H7 (cell line): ENCODE measurements around the gene TMEM168. TPM values are rescaled to one million over a fixed set of nuclear protein-coding genes. Genes with fewer than 3 reads are reported as not detected.
A peak's percentile ranks its signal among the peaks of the same experiment; 100 is the strongest.
"Not testable (repeated sequence)": the region's sequence is repeated elsewhere in the genome, so short reads cannot be mapped to it uniquely, and the experiment has no call there.

Experiments
- DNase-seq: peaks from one replicate; pipeline ENCODE4 v3.0.0; 2012
- H3K27me3 ChIP-seq: 2 replicates; pipeline ENCODE4 v1.6.0; 2011; ENCODE audit warnings: mild to moderate bottlenecking, low read length; ENCODE audit not compliant: control insufficient read depth, insufficient read depth
- H3K36me3 ChIP-seq: replicated peaks from 2 replicates; pipeline ENCODE4 v1.5.1; 2011; ENCODE audit warnings: low read length; ENCODE audit not compliant: control insufficient read depth, insufficient read depth
- H3K4me3 ChIP-seq: 2 replicates; pipeline ENCODE4 v1.5.1; 2011; ENCODE audit warnings: low read depth, mild to moderate bottlenecking, control low read depth, low read length, moderate library complexity; ENCODE audit not compliant: insufficient read depth
- total RNA-seq: library from RNA; depleted of rRNA; stranded (reverse); fragments of >200 nt; shearing (Covaris generic); gene quantifications from 2 replicates; pipeline ENCODE4 v1.2.3, GENCODE V29; 2014; rRNA removed

TMEM168 gene
- 10.1 and 10.9 TPM in 2 replicates for total RNA-seq

GRCh38 chr7:112789817-112790585 is at the start of gene TMEM168:
Gene TMEM168 (minus strand): TSS chr7:112790393. CDS start chr7:112784825, 5,568 bp downstream.
- DNase-seq, result peak; percentile 74

GRCh38 chr7:112835928-112836327 is 45.7 kb upstream of the TMEM168 start:
- DNase-seq, H3K27me3 ChIP-seq, H3K36me3 ChIP-seq: not testable (repeated sequence)

More at GRCh38 chr7:112789817-112790585, at the start of gene TMEM168:
- Histone ChIP-seq H3K4me3 (peak within 1 kb of the TSS; percentile 82), H3K36me3 (no peaks in the 10 kb centered on the region), H3K27me3 (no peaks in the 10 kb centered on the region; the same call in 1 of the 2 replicates)

GRCh38 chr7:112833082-112833481 is 42.9 kb upstream of the TMEM168 start:
- Histone ChIP-seq H3K36me3 (no peaks in the 10 kb centered on the region), H3K4me3 (no peak overlapping the region), H3K27me3 (no peaks in the 10 kb centered on the region)
- no peak for DNase-seq

More at GRCh38 chr7:112835928-112836327, 45.7 kb upstream of the TMEM168 start:
- H3K4me3 ChIP-seq, result not testable (repeated sequence)

GRCh38 chr7:112830769-112831168 is 40.6 kb upstream of the TMEM168 start:
- Histone ChIP-seq H3K27me3 (no peaks in the 10 kb centered on the region), H3K4me3 (no peak overlapping the region), H3K36me3 (no peaks in the 10 kb centered on the region)

GRCh38 chr7:112828696-112829095 is 38.5 kb upstream of the TMEM168 start:
- H3K4me3 ChIP-seq, result no peak overlapping the region
- no peaks in the 10 kb centered on the region for H3K36me3 ChIP-seq
- no peak for DNase-seq
- H3K27me3 ChIP-seq, result no peaks in the 10 kb centered on the region

More at GRCh38 chr7:112830769-112831168, 40.6 kb upstream of the TMEM168 start:
- DNase-seq, result no peak

GRCh38 chr7:112821345-112821744 is 31.2 kb upstream of the TMEM168 start:
- no peaks in the 10 kb centered on the region for H3K36me3 ChIP-seq
- no peak for DNase-seq
- H3K4me3 ChIP-seq, result no peak overlapping the region
- no peaks in the 10 kb centered on the region for H3K27me3 ChIP-seq

GRCh38 chr7:112819536-112819935 is 29.3 kb upstream of the TMEM168 start:
- Histone ChIP-seq H3K27me3 (no peaks in the 10 kb centered on the region), H3K36me3 (no peaks in the 10 kb centered on the region), H3K4me3 (no peak overlapping the region)
- DNase-seq, result no peak

- Histone ChIP-seq H3K36me3 (no peaks in the 10 kb centered on the region), H3K27me3 (no peaks in the 10 kb centered on the region), H3K4me3 (no peak overlapping the region)
- DNase-seq, result no peak
Measured at GRCh38 chr7:112806156-112806555, 16.0 kb upstream of the TMEM168 start.

- H3K4me3 ChIP-seq, result no peak overlapping the region
- H3K36me3 ChIP-seq, result no peaks in the 10 kb centered on the region
- no peaks in the 10 kb centered on the region for H3K27me3 ChIP-seq
- no peak for DNase-seq
Measured at GRCh38 chr7:112802406-112802805, 12.2 kb upstream of the TMEM168 start.

GRCh38 chr7:112800486-112800885 is 10.3 kb upstream of the TMEM168 start:
- Histone ChIP-seq H3K27me3 (no peaks in the 10 kb centered on the region), H3K36me3 (no peaks in the 10 kb centered on the region), H3K4me3 (no peak overlapping the region)
- no peak for DNase-seq

- H3K4me3 ChIP-seq, result no peak overlapping the region
- H3K36me3 ChIP-seq, result no peaks in the 10 kb centered on the region
- H3K27me3 ChIP-seq, result no peaks in the 10 kb centered on the region
- DNase-seq, result no peak
Measured at GRCh38 chr7:112799448-112800120, 9.4 kb upstream of the TMEM168 start.

GRCh38 chr7:112798274-112799159 is 8.3 kb upstream of the TMEM168 start:
- no peaks in the 10 kb centered on the region for H3K27me3 ChIP-seq

GRCh38 chr7:112796552-112796951 is 6.4 kb upstream of the TMEM168 start:
- not testable (repeated sequence) for H3K36me3 ChIP-seq, H3K27me3 ChIP-seq

More at GRCh38 chr7:112798274-112799159, 8.3 kb upstream of the TMEM168 start:
- Histone ChIP-seq H3K36me3 (no peaks in the 10 kb centered on the region), H3K4me3 (no peak overlapping the region)
- DNase-seq, result no peak

GRCh38 chr7:112792441-112792840 is 2.2 kb upstream of the TMEM168 start:
- Histone ChIP-seq H3K27me3 (no peaks in the 10 kb centered on the region; the same call in 1 of the 2 replicates), H3K36me3 (no peaks in the 10 kb centered on the region), H3K4me3 (no peak overlapping the region)
- DNase-seq, result no peak

More at GRCh38 chr7:112796552-112796951, 6.4 kb upstream of the TMEM168 start:
- not testable (repeated sequence) for DNase-seq, H3K4me3 ChIP-seq
